Measurements from ENCODE around the gene E4F1. TPM values are rescaled to one million over a fixed set of nuclear protein-coding genes. Genes with fewer than 3 reads are reported as not detected.

Gene E4F1
- total RNA-seq, 1 donor from 2014 or later = 13.5 TPM

GRCh38 chr16:2205104-2205966 lies 18.1 kb upstream of the E4F1 start, which contains the start of gene MLST8:
Gene MLST8, plus strand, starts transcription at chr16:2205454. Its CDS starts 632 bp downstream, at chr16:2206086.
- H3K4me3 ChIP-seq = peak within 1 kb of the TSS; percentile 86
- peak; percentile 28 for TF ChIP-seq CTCF (IDR thresholded peaks at IDR 0.05; ENCODE audit: borderline replicate concordance)
- no peaks in the 10 kb centered on the region for H3K9me3 ChIP-seq (replicated peaks)
- peaks cover 33% of the 10 kb centered on the region for H3K36me3 ChIP-seq
- H3K27me3 ChIP-seq (ENCODE audit: low read depth) = no peaks in the 10 kb centered on the region
- peak within 1 kb of the TSS; percentile 100 for H3K27ac ChIP-seq (replicated peaks)
- DNase-seq = peak; percentile 88
- H3K4me1 ChIP-seq = peaks cover 31% of the 10 kb centered on the region
- intact Hi-C loops (cut with micrococcal nuclease) = no loop called here

- intact Hi-C loops (cut with micrococcal nuclease) = no loop called here
- H3K4me3 ChIP-seq = peak overlapping the region; percentile 86
- H3K4me1 ChIP-seq = peaks cover 36% of the 10 kb centered on the region
- TF ChIP-seq CTCF (IDR thresholded peaks at IDR 0.05; ENCODE audit: borderline replicate concordance) = no peak
- DNase-seq = no peak
- H3K27me3 ChIP-seq (ENCODE audit: low read depth) = no peaks in the 10 kb centered on the region
- H3K27ac ChIP-seq (replicated peaks) = peak overlapping the region; percentile 100
- no peaks in the 10 kb centered on the region for H3K9me3 ChIP-seq (replicated peaks)
- peaks cover 33% of the 10 kb centered on the region for H3K36me3 ChIP-seq
Observed at GRCh38 chr16:2205967-2206313, 17.5 kb upstream of the E4F1 start.

- H3K9me3 ChIP-seq (replicated peaks) = no peaks in the 10 kb centered on the region
- peaks cover 33% of the 10 kb centered on the region for H3K36me3 ChIP-seq
- no peak for DNase-seq
- H3K4me3 ChIP-seq = peak overlapping the region; percentile 86
- peak overlapping the region; percentile 100 for H3K27ac ChIP-seq (replicated peaks)
- no peak for TF ChIP-seq CTCF (IDR thresholded peaks at IDR 0.05; ENCODE audit: borderline replicate concordance)
- intact Hi-C loops (cut with micrococcal nuclease) = no loop called here
- H3K4me1 ChIP-seq = peaks cover 41% of the 10 kb centered on the region
- no peaks in the 10 kb centered on the region for H3K27me3 ChIP-seq (ENCODE audit: low read depth)
Observed at GRCh38 chr16:2206420-2206779, 17.0 kb upstream of the E4F1 start.

- Histone ChIP-seq H3K9me3 (replicated peaks) (no peaks in the 10 kb centered on the region), H3K36me3 (peaks cover 33% of the 10 kb centered on the region), H3K27me3 (ENCODE audit: low read depth) (no peaks in the 10 kb centered on the region), H3K4me3 (peak overlapping the region; percentile 86), H3K27ac (replicated peaks) (peak overlapping the region; percentile 100), H3K4me1 (peaks cover 46% of the 10 kb centered on the region)
- TF ChIP-seq CTCF (IDR thresholded peaks at IDR 0.05; ENCODE audit: borderline replicate concordance) = no peak
- no peak for DNase-seq
- intact Hi-C loops (cut with micrococcal nuclease) = no loop called here
Observed at GRCh38 chr16:2206780-2207433, 16.5 kb upstream of the E4F1 start.

- no peak for DNase-seq
- Histone ChIP-seq H3K36me3 (peaks cover 33% of the 10 kb centered on the region), H3K4me1 (peaks cover 55% of the 10 kb centered on the region), H3K27me3 (ENCODE audit: low read depth) (no peaks in the 10 kb centered on the region), H3K9me3 (replicated peaks) (no peaks in the 10 kb centered on the region), H3K27ac (replicated peaks) (no peak overlapping the region), H3K4me3 (no peak overlapping the region)
- no peak for TF ChIP-seq CTCF (IDR thresholded peaks at IDR 0.05; ENCODE audit: borderline replicate concordance)
- intact Hi-C loops (cut with micrococcal nuclease) = no loop called here
Observed at GRCh38 chr16:2207872-2208271, 15.5 kb upstream of the E4F1 start.

All from left ventricle myocardium inferior (tissue), 1 donor.